NCI-H1417 treated with DMSO at 0.1 percent for 48 hours (cell line): Measurements from ENCODE around the gene CLDN1.
"Not testable (repeated sequence)": the region's sequence is repeated elsewhere in the genome, so short reads cannot be mapped to it uniquely, and the experiment has no call there.

Source experiments
- DNase-seq: peaks from one replicate; lab custom pipeline; 2025; lab: John Stamatoyannopoulos, UW

The CLDN1 gene

DNA sequence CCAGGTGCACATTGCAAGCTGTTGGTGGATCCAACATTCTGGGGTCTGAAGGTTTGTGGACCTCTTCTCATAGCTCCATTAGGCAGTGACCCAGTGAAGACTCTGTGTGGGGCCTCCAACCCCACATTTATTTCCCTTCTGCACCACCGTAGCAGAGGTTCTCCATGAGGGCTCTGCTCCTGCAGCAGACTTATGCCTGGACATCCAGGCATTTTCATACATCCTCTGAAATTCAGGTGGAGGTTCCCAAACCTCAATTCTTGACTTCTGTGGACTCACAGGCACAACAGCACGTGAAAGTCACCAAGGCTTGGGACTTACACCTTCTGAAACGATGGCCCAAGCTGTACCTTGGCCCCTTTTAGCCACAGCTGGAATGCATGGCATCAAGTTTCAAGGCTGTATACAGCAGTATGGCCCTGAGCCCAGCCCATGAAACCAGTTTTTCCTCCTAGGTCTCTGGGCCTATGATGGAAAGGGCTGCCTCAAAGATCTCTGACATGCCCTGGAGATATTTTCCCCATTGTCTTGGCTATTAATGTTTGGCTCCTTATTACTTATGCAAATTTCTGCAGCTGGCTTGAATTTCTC, 30.2 kb downstream of the CLDN1 start:
- no peak for DNase-seq

DNA sequence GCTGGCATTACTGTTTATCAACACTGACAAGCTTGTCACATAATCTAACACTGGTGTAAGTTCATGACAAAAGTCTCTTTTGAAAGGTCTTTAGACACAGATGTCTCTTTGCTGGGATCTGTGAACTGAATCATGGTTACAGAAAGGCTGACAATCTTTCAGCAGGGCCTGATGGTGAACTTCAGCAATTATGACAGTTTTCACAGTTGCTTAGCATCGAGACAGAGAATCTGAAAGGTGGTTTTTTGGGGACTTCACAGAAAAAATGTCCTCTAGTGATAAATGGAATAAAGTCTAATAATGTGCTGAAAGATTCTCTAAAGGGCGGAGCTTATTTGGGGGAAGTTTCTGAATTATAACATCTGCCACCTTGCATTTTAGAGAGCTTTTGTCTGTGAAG, 32.3 kb downstream of the CLDN1 start:
- no peak for DNase-seq

DNA sequence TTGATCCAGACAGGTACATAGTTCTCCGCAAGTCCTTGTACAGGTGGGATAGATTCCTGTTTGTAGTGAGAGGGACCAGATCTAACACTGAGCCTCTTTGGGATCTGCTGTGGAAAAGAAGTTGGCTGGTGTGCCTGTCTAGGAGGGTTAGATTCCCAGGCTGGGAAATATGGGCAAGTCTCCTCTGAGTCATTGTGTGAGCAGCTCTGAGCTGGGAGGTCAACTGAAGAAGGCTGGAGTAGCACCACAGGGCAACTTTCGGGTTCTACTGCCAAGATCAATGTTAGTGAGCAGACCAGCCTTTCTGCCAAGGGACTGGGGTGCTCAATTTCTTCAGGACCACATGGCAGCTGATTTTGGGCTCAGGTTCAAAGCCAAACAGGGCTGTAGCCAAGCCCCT, 33.4 kb downstream of the CLDN1 start:
- DNase-seq: no peak

DNA sequence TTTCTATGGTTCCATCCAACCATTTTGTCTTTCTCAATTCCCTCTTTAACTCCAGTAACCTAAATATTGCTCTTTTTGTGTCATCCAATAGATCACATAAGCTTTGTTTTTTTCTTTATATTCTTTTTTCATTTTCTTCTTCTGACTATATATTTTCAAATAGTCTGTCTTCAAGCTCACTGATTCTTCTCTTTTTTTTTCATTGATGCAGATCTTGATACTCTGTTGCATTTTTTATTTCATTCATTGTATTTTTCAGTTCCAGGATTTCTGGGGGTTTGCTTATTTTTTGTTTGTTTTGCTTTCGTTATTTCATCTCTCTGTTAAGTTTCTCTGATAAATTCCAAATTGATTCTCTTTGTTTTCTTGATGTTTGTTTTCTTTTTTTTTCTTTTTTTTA, 36.2 kb downstream of the CLDN1 start:
- no peak for DNase-seq

DNA sequence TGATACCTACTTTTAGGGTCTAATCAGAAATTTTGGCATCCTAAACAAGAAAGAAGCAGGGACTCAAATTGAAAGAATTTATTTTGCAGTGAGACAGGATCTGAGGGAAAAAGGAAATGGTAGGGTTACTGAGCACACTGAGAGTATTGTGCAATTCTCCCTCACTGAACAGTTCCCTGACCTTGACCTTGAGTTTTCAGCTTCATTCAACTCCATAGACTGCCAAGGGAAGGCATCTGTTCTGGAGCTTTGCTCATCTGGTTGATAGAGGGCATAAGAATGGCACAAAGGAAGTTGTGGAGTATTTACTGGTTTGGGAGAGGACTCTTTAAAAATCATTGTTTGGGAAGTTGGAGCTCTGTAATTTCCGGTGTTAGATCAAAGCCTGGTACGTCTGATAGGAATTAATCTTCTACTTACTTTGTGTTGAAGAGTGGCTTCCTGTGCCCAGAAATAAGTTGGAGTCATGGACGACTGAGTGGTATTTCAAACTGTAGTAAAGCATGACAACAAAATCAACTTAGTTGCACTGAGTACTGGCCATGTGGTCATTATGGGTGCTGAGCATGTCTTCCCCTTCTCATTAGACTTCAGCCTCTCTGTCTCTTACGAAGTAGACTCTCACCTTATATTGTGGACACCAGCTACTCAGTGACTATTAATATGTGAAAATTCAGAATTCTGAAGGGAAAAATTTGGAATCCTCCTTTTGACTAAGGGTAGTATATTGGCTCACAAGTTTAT, 40.8 kb downstream of the CLDN1 start:
- DNase-seq: no peak

DNA sequence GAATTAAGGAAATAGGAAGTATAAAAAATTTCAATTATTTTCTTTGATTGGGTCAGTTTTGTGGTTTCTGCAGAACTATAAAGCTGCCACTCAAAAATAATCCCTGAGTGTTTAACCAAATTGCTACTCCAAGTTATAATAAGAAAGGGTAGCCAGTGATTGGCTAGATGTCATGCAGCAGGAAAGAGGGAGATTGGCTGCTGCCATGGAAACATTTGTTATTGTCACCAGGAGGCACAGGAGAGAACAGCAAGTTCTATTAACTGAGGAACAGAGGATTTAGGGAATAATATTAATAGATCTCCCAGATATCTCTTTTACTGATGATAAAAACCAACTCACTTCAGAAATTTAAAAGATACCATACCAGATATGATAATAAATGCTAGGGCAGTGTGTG, 42.6 kb downstream of the CLDN1 start:
- DNase-seq: no peak

DNA sequence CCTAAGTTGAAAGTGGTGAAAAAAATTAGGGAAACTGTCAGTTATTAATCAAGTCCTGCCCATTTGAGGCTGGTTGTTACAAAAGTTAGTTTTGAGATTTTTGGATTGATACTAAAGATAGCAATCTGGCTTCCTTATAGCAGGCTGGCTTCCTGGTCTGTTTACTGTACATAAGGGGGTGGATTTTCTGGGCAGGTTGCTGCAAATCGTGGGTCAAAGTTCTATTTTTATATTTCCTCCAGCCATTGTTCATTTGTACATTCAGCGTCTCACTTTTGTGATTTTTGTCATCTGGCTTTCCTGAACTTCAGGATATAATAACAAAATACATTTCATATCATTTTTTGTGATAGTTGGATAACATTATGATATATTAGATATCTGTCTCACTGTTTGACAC, 49.5 kb downstream of the CLDN1 start:
- DNase-seq: no peak

DNA sequence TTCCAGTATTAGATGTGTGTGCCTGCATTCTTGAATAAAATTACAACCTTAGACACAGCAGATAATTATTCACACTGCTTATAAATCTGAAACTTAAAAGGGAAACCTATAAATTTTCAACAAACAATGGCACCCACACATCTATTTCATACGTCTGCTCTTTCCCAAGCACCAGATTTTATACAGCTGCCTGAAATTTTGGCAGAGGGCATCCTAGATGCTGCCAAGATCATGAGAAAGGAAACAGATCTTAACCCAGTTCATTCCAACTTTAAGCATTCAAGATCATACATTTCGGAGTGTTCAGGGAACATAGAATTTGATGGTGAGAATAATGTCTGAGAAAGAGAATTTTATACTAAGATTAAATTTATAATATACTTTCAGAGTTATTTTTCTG, 53.1 kb downstream of the CLDN1 start:
- DNase-seq: no peak

DNA sequence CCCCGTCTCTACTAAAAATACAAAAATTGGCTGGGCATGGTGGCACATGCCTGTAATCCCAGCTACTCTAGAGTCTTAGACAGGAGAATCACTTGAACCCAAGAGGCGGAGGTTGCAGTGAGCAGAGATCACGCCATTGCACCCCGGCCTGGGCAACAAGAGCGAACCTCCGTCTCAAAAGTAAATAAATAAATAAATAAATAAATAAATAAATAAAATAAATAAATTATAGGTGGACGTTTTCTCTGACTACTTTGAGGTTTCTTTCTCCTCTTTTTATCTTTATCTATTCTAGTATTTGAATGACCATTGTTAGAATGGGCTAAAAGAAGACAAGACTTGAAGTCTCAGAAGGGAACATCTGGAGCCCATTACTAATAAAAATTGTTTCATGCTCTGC, 54.8 kb downstream of the CLDN1 start:
- not testable (repeated sequence) for DNase-seq

DNA sequence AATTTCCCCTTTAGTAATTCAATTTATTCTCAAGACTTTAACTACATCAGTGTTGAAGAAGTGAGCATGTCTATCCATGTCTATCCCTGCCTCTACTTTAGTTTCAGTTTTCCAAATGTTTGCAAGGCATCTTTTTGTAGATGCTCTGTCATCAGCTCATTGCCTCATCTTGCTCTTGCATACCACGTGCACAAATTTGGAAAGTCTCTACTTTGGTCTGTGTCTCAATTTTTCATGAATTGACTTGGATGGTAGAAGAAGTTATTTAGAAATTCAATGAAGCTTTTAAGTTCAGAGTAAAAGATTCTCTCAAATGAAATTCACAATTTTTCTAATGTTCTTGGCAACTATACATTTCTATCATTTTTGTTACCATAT, 55.3 kb downstream of the CLDN1 start:
- DNase-seq: no peak

DNA sequence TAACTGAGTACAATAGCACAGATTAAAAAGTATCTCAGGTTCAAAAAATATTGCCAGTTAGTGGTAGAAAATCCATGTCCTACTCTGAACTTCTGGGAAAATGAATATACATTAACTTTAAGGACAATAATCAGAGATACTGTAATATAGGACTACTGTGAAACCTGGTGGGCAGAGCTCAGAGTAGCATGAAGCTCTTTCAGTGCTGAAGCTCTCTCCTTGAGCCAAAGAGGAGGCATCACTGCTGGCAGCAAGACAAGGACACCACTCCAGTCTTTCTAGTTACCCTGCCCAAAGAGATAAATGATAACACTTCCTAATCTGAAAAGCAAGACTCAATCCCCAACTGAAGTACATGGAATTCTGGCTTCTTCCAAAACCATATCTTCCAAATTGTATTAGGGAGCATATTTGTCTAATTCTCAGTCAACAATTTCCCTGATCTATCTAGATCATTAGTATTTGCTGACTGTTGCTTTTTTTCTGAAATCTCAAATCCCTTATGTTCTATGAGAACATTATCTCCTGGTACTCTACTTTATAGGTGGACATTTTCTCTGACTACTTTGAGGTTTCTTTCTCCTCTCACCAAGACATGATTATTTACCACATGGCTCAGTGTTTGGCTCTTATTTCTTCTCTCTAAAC, 55.9 kb downstream of the CLDN1 start:
- no peak for DNase-seq

DNA sequence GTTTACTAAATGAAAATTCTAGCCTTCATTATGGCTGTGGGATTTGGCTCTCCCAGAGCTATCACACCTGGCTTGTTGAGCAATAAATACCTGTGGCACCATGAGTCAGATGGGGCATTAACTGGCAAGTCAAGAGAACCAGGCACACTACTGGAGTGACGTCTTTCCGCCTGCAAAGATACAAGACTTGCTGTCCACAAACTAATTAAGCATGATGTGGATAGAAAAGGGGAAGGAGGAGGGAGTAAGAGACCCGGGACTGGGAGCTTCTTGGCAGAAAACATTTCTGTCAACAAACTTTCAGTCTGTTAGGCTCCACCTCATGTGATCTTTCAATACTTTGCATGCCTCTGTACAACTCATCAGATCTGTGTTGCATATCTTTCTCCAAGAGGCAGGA, 56.5 kb downstream of the CLDN1 start:
- DNase-seq: no peak

DNA sequence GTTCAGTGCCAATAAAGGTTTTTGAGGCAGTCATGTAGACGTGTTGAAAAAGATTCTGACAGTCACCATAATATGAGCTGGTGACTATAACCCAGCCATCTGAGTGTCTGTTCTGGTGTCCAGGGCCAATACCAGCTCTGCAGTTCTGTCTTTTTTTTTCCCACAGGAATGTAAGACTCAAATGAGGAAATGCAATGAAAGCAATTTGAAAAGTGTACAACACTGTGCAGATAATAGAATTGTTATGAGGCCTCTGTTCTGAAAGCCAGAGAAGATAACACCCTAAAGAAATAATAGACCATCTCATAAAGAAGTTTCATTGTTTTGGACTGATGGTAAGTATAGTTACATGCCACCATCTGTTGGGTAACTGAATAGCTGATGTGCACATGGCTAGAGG, 57.1 kb downstream of the CLDN1 start:
- no peak for DNase-seq

DNA sequence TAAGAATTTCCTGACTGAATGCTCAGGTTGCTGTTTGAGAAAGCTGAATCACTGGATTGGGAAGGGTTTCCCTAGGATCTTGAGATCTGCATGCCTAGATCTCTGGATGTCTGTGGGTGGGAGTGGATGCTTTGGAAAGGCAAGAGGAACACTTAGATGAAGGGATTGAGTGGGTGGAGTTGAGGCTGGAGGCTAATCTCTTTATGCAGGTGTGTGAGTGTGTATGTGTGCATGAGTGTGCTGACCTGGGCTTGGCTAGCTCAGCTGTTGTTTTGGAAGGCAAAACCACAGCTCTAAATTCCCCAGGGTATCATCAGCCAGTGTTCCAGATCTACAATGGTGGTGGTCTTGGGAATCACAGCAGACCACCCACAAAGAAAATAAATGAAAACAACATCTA, 60.5 kb downstream of the CLDN1 start:
- DNase-seq: no peak

DNA sequence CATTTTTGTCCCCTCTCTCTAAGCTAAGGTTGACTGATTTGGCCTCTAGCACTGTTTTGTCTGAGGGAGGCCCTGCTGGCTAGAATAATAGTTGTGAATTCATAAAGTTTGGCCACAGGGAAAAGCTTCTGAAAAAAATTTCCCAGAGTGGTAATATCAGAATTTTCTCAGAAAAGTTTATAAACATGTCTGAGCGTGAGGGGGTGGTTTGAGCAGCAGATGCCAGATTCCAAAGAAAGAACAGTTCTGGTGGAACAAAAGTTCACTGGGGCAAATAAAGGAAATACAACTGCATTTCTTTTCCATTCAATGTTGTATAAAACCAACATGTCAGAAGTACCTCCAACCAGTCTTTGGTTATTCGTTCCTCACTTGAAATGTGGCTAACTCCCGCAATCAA, 61.2 kb downstream of the CLDN1 start:
- DNase-seq: no peak

DNA sequence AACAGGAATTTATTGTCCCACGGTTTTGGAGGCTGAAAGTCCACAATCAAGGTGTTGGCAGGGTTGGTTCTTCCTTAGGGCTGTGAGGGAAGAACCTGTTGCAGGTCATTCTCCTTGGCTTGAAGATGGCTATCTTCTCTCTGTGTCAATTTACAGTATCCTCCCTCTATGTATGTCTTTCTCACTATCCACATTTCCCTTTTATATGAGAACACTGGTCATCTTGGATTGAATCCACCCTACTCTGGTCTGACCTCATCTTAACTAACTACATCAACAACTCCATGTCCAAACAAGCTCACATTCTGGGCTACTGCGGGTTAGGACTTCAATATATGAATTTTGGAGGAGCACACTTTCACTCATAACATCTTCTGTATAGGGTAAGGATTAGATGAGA, 61.9 kb downstream of the CLDN1 start:
- no peak for DNase-seq

DNA sequence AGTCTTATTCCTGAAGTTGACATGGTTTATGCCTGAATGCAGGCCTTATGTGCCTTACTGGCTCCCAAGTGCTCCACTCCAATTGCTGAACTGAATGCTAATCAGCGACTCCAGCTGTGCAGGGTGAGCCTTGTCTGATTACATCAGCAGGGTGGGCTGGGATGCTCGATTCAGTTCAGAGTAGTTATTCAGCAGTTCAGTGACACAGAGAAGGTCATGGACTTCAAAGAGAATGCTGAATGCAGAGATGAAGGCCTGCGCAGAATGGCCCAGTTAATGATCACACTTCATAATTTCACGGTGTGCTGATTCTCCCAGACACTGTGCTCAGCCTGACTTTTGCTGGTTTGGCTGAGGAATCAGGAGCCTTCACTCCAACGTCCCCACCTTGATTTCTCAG, 63.6 kb downstream of the CLDN1 start:
- no peak for DNase-seq
